ENCODE measurements around the gene SLC6A16. TPM values are rescaled to one million over a fixed set of nuclear protein-coding genes. Genes with fewer than 3 reads are reported as not detected.

The SLC6A16 gene
- total and polyA plus RNA-seq, 11 donors: 0.27 to 1.3 (median 0.40) TPM

DNA sequence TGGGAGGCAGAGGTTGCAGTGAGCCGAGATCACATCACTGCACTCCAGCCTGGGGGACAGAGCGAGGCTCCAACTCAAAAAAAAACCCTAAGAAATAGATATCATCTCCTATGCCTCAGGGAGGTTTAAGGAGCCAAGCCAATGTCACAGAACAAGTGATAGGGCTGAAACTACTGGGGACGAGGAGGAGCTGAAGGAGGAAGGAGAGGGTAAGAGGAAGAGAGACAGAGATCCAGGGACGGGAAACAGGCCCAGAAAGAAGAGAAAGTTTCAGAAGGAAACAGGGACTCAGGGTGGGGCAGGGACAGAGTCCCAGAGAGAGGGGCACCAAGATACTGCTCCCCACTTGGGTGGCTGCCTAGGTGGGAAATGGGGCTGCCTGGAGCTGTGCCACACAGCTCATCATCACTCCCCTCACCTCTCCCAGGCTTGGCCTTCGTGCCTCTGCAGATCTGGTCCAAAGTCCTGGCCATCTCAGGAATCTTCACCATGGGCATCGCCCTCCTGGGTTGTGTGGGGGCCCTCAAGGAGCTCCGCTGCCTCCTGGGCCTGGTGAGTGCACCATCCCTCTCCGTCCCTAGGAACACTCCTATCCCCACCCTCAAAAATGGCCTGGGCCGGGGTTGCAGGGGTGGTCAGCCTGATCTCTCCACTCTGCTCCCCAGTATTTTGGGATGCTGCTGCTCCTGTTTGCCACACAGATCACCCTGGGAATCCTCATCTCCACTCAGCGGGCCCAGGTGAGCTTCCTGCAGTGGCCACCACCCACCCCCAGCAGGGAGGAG lies 11.7 kb upstream of the SLC6A16 start:
- no peak for ATAC-seq
- TF ChIP-seq POLR2A (IDR thresholded peaks at IDR 0.05): no peak
- TF ChIP-seq, protein P1, sequence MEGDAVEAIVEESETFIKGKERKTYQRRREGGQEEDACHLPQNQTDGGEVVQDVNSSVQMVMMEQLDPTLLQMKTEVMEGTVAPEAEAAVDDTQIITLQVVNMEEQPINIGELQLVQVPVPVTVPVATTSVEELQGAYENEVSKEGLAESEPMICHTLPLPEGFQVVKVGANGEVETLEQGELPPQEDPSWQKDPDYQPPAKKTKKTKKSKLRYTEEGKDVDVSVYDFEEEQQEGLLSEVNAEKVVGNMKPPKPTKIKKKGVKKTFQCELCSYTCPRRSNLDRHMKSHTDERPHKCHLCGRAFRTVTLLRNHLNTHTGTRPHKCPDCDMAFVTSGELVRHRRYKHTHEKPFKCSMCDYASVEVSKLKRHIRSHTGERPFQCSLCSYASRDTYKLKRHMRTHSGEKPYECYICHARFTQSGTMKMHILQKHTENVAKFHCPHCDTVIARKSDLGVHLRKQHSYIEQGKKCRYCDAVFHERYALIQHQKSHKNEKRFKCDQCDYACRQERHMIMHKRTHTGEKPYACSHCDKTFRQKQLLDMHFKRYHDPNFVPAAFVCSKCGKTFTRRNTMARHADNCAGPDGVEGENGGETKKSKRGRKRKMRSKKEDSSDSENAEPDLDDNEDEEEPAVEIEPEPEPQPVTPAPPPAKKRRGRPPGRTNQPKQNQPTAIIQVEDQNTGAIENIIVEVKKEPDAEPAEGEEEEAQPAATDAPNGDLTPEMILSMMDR (IDR thresholded peaks at IDR 0.05): no peak
- Histone ChIP-seq H3K27me3 (no peaks in the 10 kb centered on the region), H3K4me3 (peak overlapping the region in 2 of 12 donors; percentile 48 to 67), H3K9me3 (no peaks in the 10 kb centered on the region), H3K4me1 (peaks cover 0 to 72% (median 21%) of the 10 kb centered on the region in 12 donors), H3K27ac (peak overlapping the region in 1 of 12 donors; percentile 89), H3K36me3 (peaks cover 0 to 28% (median 8%) of the 10 kb centered on the region in 9 donors)
- 88 to 93% (median 91%) methylated on average over 10 of the region's 10 CpGs for WGBS, 4 donors
- peak in 1 of 5 donors; percentile 15 for DNase-seq
- intact Hi-C loops (cut with DNase I): no loop called here

DNA sequence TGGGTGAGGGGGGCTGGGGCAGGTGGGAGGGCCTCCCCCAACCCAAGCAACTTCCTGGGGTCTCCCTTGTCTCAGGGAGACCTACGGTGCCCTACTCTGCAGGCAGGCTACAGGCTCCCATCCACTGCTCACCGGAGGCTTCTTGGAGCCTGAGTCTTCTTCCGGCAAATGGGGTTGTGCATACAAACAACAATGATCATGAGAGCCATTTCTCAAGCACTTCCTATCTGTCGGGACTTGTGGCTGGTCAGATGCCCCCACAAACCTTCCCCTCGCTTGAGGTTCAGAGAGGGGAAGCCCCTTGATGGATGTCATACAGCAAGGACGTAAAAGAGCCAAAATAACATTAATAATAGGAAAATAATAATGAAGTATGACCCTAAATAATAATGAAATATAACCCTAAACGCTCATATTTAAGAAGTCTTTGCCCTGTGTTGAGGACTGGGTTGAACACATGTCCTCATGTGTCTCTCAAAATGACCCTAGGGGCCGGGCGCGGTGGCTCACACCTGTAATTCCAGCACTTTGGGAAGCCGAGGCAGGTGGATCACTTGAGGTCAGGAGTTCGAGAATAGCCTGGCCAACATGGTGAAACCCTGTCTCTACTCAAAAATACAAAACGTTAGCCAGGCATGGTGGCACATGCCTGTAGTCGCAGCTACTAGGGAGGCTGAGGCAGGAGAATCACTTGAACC lies 10.9 kb upstream of the SLC6A16 start:
- no peak for TF ChIP-seq POLR2A (IDR thresholded peaks at IDR 0.05)
- TF ChIP-seq, protein P1 (IDR thresholded peaks at IDR 0.05): no peak
- ATAC-seq (no peak), DNase-seq (peak in 1 of 5 donors; percentile 3)
- H3K9me3 ChIP-seq: no peaks in the 10 kb centered on the region
- peaks cover 0 to 73% (median 21%) of the 10 kb centered on the region in 12 donors for H3K4me1 ChIP-seq
- H3K36me3 ChIP-seq: peaks cover 0 to 21% (median under 1%) of the 10 kb centered on the region in 9 donors
- WGBS, 4 donors: 83 to 90% (median 86%) methylated on average over 14 of the region's 14 CpGs
- intact Hi-C loops (cut with DNase I): no loop called here
- H3K27ac ChIP-seq: peak overlapping the region in 1 of 12 donors; percentile 89
- H3K4me3 ChIP-seq: peak overlapping the region in 9 of 12 donors; percentile 19 to 67 (median 33)
- no peaks in the 10 kb centered on the region for H3K27me3 ChIP-seq

DNA sequence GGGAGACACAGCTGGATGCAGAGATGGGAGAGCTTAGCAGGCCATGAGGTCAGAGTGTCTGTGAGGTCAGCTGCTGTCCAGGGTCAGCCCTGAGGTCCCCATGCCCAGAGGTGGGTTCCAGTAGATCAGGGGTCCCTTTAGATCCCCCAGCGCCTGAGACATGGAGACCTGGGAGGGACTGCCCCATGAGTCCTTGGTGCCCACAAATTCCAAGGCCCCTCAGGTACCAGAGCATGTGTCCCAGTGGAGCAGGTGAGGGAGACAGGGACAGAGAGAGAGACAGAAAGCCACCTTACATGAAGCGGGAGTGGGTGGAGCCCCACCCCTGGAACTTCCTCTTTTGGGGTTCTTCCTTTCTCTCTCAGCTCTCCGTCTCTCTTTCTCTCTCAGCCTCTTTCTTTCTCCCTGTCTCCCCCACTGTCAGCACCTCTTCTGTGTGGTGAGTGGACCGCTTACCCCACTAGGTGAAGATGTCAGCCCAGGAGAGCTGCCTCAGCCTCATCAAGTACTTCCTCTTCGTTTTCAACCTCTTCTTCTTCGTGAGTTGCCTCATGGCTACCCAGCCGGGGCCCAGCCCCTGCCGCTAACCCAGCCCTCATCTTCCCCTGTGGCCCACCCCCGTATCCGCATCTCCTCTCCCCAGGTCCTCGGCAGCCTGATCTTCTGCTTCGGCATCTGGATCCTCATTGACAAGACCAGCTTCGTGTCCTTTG lies 10.2 kb upstream of the SLC6A16 start, which contains the start of gene CD37:
TSS of gene CD37 (plus strand) at position 336 of the 713 bp plus-strand sequence. CDS start at position 471, 135 bp downstream.
- no peaks in the 10 kb centered on the region for H3K9me3 ChIP-seq
- H3K4me1 ChIP-seq: peaks cover 0 to 67% (median 15%) of the 10 kb centered on the region in 12 donors
- peak within 1 kb of the TSS in 9 of 12 donors; percentile 19 to 67 (median 33) for H3K4me3 ChIP-seq
- H3K27me3 ChIP-seq: no peaks in the 10 kb centered on the region
- no peak for TF ChIP-seq POLR2A (IDR thresholded peaks at IDR 0.05)
- TF ChIP-seq, protein P1 (IDR thresholded peaks at IDR 0.05): no peak
- peaks cover 0 to 19% (median 0%) of the 10 kb centered on the region in 9 donors for H3K36me3 ChIP-seq
- ATAC-seq (no peak), DNase-seq (peak in 1 of 5 donors; percentile 28)
- 70 to 85% (median 81%) methylated on average over 13 of the region's 13 CpGs for WGBS, 4 donors
- intact Hi-C loops (cut with DNase I): no loop called here
- H3K27ac ChIP-seq: peak within 1 kb of the TSS in 1 of 12 donors; percentile 89

All from heart left ventricle (tissue), 16 donors.